ENCODE measurements around the gene ZNF33B. TPM values are rescaled to one million over a fixed set of nuclear protein-coding genes. Genes with fewer than 3 reads are reported as not detected.

The ZNF33B gene
- total and polyA plus RNA-seq, 9 of the 15 experiments (the other 6 are each of a cell fraction or from before 2014, with no cell fraction given) = 6.9 to 23.9 (median 15.4) TPM

GRCh38 chr10:42623929-42624328, 14.4 kb downstream of the ZNF33B start (continued):
- no peak for TF ChIP-seq PRDM10 (IDR thresholded peaks at IDR 0.05; ENCODE audit: partially characterized antibody)
- TF ChIP-seq KLF1 (tag; IDR thresholded peaks at IDR 0.05) = no peak
- TF ChIP-seq DLX4 (CRISPR knock-in tag; IDR thresholded peaks at IDR 0.05) = no peak
- TF ChIP-seq NFE2L1 (tag; IDR thresholded peaks at IDR 0.05; ENCODE audit: borderline replicate concordance, low read depth) = no peak
- no peak for TF ChIP-seq ATF1 (CRISPR knock-in tag; IDR thresholded peaks at IDR 0.05)
- no peak for TF ChIP-seq ATF1 (tag; IDR thresholded peaks at IDR 0.05)
- TF ChIP-seq SPI1 (IDR thresholded peaks at IDR 0.05; ENCODE audit: borderline replicate concordance, low read depth, low read length) = peak; percentile 96
- TF ChIP-seq RBM15 (IDR thresholded peaks at IDR 0.05; ENCODE audit: insufficient read depth, low read length) = no peak
- no peak for TF ChIP-seq TFAP4 (CRISPR knock-in tag; IDR thresholded peaks at IDR 0.05; ENCODE audit: borderline replicate concordance)
- peak; percentile 64 for TF ChIP-seq EP400 (IDR thresholded peaks at IDR 0.05)
- no peak for TF ChIP-seq BCOR (IDR thresholded peaks at IDR 0.05)
- no peak for TF ChIP-seq CXXC5 (CRISPR knock-in tag; IDR thresholded peaks at IDR 0.05)
- TF ChIP-seq E2F5 (CRISPR knock-in tag; IDR thresholded peaks at IDR 0.05) = no peak
- TF ChIP-seq DMBX1 (CRISPR knock-in tag; IDR thresholded peaks at IDR 0.05; ENCODE audit: borderline replicate concordance) = no peak
- TF ChIP-seq COPS2 (conservative IDR thresholded peaks at IDR 0.05) = no peak
- TF ChIP-seq TRIM24 (IDR thresholded peaks at IDR 0.05) = peak in 1 of 2 experiments; percentile 17; a peak in 1 of 4 replicates
- no peak for TF ChIP-seq JUN (IDR thresholded peaks at IDR 0.05; ENCODE audit: borderline replicate concordance, low read depth, low read length)
- no peak for TF ChIP-seq JUN (CRISPR knock-in tag; IDR thresholded peaks at IDR 0.05; ENCODE audit: borderline replicate concordance)
- TF ChIP-seq NR2C1 (IDR thresholded peaks at IDR 0.05) = peak; percentile 27; the same call in 1 of the 2 replicates
- TF ChIP-seq NR2C1 (tag; IDR thresholded peaks at IDR 0.05) = no peak
- TF ChIP-seq ZNF41 (CRISPR knock-in tag; conservative IDR thresholded peaks at IDR 0.05) = no peak
- TF ChIP-seq ZNF561 (CRISPR knock-in tag; conservative IDR thresholded peaks at IDR 0.05) = no peak
- no peak for TF ChIP-seq ZFP1 (CRISPR knock-in tag; IDR thresholded peaks at IDR 0.05)
- TF ChIP-seq ZFP36 (IDR thresholded peaks at IDR 0.05; ENCODE audit: low read depth, low read length, partially characterized antibody) = no peak
- TF ChIP-seq EHMT2 (IDR thresholded peaks at IDR 0.05) = 0 out of 2 replicates have a peak, but pooled peaks have one; percentile 44
- no peak for TF ChIP-seq RAD21 (CRISPR knock-in tag; conservative IDR thresholded peaks at IDR 0.05 in 1 of 2, IDR thresholded peaks at IDR 0.05 in 1 of 2)
- no peak for TF ChIP-seq RHOXF2B (CRISPR knock-in tag; conservative IDR thresholded peaks at IDR 0.05)
